22Rv1 (cell line): ENCODE data around the gene AFF1.

ENCODE experiments used
- H3K27ac ChIP-seq: fragments of 450-650 bp; 2 replicates; pipeline ENCODE4 v1.5.1; 2017
- ZFX ChIP-seq: fragments of 450-650 bp; IDR thresholded peaks from 2 replicates; pipeline ENCODE4 v1.6.1; 2017; ENCODE audit warnings: antibody characterized with exemption, borderline replicate concordance
- TF ChIP-seq, protein P1 (sequence below): fragments of 450-650 bp; IDR thresholded peaks from 2 replicates; pipeline ENCODE4 v1.5.1; 2017; ENCODE audit warnings: mild to moderate bottlenecking

AFF1 gene

DNA sequence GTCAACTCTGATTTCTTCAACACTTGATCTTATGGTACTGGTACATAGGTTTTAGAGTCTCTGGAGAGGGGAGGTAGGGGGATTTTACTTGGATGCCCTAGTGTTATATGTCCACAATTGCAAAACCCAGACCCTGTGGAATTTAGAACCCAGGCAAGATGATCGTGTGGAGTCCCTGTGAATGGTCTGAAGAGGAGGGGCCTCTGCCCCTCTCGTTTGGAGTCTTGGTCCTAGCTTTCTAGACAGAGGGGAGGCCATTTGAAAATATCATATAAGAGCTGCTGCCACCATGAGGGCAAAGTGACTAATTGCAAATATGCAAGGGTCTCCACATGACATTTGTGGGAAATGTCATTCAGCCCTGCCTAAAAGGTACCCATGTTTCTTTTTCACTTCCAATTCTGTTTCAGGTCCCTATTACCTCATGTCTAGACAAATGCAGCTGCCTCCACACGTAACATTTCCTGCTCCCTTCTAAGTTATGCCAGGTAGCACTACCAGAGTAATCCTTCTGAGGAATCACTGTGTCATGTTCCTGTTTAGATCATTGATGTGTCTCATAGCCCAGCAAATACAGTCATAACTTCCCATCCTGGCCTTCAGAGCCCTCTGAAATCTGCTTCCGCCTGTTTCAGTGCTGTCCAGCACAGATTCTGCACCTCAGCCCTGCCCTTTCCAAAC is 158.8 kb downstream of the AFF1 start:
- no peak overlapping the region for H3K27ac ChIP-seq
- TF ChIP-seq, protein P1, sequence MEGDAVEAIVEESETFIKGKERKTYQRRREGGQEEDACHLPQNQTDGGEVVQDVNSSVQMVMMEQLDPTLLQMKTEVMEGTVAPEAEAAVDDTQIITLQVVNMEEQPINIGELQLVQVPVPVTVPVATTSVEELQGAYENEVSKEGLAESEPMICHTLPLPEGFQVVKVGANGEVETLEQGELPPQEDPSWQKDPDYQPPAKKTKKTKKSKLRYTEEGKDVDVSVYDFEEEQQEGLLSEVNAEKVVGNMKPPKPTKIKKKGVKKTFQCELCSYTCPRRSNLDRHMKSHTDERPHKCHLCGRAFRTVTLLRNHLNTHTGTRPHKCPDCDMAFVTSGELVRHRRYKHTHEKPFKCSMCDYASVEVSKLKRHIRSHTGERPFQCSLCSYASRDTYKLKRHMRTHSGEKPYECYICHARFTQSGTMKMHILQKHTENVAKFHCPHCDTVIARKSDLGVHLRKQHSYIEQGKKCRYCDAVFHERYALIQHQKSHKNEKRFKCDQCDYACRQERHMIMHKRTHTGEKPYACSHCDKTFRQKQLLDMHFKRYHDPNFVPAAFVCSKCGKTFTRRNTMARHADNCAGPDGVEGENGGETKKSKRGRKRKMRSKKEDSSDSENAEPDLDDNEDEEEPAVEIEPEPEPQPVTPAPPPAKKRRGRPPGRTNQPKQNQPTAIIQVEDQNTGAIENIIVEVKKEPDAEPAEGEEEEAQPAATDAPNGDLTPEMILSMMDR: peak; percentile 75
- no peak for TF ChIP-seq ZFX

DNA sequence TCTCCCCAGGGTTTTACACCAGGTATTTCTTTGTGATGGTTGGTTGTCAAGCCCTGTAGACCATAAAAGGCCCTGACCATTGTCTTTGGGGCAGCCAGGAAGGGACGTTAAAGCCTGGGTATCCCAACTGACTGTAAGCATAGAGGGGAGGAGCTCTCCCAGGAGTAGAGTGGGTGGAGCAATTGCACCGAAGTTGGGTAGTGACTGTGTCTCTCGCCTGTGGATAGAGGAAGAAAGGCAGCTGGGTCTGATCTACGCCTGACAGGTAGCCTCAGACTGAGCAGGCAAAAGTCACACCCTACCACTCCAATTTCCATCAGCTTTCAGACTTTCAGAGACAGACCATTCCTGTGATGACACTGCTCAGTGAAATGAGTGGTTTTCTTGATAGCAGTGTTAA is 162.3 kb downstream of the AFF1 start:
- no peak overlapping the region for H3K27ac ChIP-seq
- TF ChIP-seq, protein P1: no peak

DNA sequence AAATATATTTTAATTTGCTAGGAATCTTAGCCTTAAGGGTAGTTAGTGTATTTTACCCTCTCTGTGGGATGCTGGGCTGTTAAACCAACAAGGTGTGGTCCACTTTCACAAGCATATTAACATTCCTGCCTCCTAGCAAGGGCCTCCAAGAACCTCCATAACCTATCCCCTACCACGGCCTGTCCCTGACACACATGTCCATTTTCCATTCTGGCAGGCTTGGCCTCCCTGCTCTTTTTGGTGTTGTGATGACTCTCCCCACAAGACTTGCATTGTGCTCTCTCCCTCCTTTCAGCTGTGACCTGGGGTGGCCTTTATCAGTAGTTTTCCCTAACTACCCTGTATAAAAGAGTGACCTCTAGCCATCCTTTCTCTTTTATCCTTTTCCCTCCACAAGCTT is 165.4 kb downstream of the AFF1 start:
- TF ChIP-seq ZFX: no peak
- TF ChIP-seq, protein P1: no peak
- no peak overlapping the region for H3K27ac ChIP-seq

DNA sequence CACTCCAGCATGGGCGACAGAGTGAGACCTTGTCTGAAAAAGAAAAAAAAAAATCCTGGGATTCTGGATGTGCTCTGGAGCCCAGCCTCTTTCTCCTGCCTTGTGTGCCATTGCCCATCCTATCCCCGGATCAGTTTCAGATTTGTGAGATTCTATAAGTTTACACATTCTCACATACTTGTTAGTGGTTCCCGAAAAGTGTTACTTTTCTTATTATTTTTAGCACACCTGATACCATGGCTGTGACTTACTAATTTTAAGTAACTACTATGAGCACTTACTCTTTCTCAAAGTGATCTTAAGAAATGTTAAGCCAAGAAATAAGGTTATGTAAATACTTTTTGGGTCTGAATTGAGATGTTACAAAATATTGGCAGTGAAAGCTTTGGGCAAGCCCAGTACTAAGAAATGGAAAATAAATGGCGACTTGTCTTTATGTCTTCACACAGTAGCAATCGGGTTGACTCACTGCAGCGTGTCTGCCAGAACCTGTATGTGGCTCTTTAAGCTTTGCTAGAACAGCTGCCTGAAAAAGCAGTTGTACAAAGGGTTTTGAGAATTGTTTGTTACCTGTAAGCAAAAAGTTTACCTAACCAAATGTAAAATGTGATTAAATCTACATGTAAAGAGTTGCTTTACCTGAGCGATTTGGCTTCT is 166.9 kb downstream of the AFF1 start:
- TF ChIP-seq, protein P1: no peak
- no peak for TF ChIP-seq ZFX
- no peak overlapping the region for H3K27ac ChIP-seq

DNA sequence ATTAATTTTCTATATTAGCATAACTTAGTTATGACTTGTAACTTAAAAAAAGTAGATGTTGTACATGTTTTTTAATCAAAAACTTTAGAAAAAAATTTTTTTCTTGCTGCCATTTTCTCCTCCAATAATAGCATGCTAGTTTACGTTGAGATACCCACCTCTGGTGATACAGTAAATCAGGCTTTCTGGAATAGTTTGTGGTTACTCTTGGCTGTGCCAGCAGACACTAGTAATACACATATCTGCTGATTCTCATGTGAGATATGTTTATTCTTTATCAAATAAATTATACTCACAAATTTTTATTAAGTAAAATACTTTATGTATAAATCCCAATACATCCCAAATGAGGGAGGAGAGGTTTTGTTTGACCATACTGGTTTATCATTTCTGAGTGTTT is 168.3 kb downstream of the AFF1 start:
- TF ChIP-seq ZFX: no peak
- TF ChIP-seq, protein P1: no peak
- H3K27ac ChIP-seq: no peak overlapping the region

DNA sequence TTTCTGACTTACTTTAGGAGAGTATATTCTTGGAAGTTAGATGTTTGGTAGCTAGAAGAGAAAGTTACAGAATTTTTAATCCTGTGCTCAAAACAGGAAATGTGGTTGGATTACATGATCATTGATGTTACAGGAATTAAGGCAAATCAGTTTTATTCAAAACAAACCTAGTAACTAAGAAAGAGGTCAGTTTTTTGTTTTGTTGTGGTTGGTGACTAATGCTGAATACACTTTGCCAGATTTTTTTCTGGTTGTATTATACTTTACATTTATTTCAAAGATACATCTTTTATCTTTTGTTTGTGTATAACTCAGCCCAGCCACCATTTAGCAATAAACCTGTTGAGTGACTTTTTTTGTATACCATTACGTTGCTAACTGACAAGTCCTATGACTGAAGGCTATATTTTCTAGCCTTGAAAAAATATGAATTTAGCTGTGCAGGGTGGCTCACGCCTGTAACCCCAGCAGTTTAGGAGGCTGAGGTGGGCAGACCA is 168.9 kb downstream of the AFF1 start:
- H3K27ac ChIP-seq: no peak overlapping the region
- no peak for TF ChIP-seq ZFX
- TF ChIP-seq, protein P1: no peak
